Activated CD4-positive, alpha-beta T cell treated with anti-CD3 and anti-CD28 coated beads, Interleukin-2, amount 10 ng/mL, durations not matched to agents 7 days and 5 days (primary cell): ENCODE results near the gene NTSR2. TPM values are rescaled to one million over a fixed set of nuclear protein-coding genes. Genes with fewer than 3 reads are reported as not detected.

ENCODE experiments used
- CTCF ChIA-PET: fragments of 350-600 bp; sonication (Branson Sonifier 250); formaldehyde crosslinking; loops from one replicate; lab custom pipeline; 2021; ENCODE audit warnings: antibody characterized with exemption; lab: Charles Lee
- POLR2A ChIA-PET: fragments of 350-600 bp; sonication (Branson Sonifier 250); formaldehyde crosslinking; loops from one replicate; lab custom pipeline; 2021; ENCODE audit warnings: antibody characterized with exemption; lab: Charles Lee
- DNase-seq: peaks from one replicate; pipeline ENCODE4 v3.0.0-alpha.2; 2020
- H3K27ac Mint-ChIP-seq: one replicate; pipeline ENCODE4 v1.8.0; 2021; ENCODE audit warnings: mild to moderate bottlenecking, moderate library complexity, mixed read lengths
- H3K27me3 Mint-ChIP-seq: one replicate; pipeline ENCODE4 v1.8.0; 2021; ENCODE audit warnings: mixed read lengths
- H3K36me3 Mint-ChIP-seq: one replicate; pipeline ENCODE4 v1.8.0; 2021; ENCODE audit warnings: low read depth, mixed read lengths
- H3K4me1 Mint-ChIP-seq: one replicate; pipeline ENCODE4 v1.8.0; 2021; ENCODE audit warnings: mixed read lengths
- H3K4me3 Mint-ChIP-seq: one replicate; pipeline ENCODE4 v1.8.0; 2021; ENCODE audit warnings: mild to moderate bottlenecking, moderate library complexity, mixed read lengths
- H3K9me3 Mint-ChIP-seq: one replicate; pipeline ENCODE4 v1.8.0; 2021; ENCODE audit warnings: mixed read lengths
- total RNA-seq, 2 experiments: library from RNA; stranded (reverse); gene quantifications; one replicate each; pipeline ENCODE4 v1.2.3, GENCODE V29; 2021

NTSR2 gene
- total RNA-seq, 2 experiments from 2014 or later: not detected

- Mint-ChIP-seq H3K27me3 (no peaks in the 10 kb centered on the region), H3K36me3 (no peaks in the 10 kb centered on the region), H3K4me3 (no peak overlapping the region), H3K4me1 (no peaks in the 10 kb centered on the region), H3K9me3 (no peaks in the 10 kb centered on the region), H3K27ac (no peak overlapping the region)
- DNase-seq: no peak
- ChIA-PET CTCF (no interaction called here), POLR2A (no interaction called here)
Observed at GRCh38 chr2:11621410-11621809, 48.6 kb downstream of the NTSR2 start.

DNA sequence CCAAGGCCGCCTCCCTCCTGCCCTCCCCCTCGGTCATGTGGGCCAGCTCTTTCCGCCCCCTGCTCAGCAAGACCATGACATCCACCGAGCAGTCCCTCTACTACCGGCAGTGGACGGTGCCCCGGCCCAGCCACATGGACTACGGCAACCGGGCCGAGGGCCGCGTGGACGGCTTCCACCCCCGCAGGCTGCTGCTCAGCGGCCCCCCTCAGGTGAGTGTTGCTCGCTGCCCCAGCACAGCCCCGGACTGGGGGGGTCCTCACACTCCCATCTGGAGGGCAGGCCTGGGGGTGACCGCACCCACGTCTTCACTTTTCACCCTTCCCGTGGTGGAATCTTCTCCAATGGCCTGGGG, 51.3 kb downstream of the NTSR2 start:
- H3K9me3 Mint-ChIP-seq: no peaks in the 10 kb centered on the region
- no peak overlapping the region for H3K27ac Mint-ChIP-seq
- no peak overlapping the region for H3K4me3 Mint-ChIP-seq
- DNase-seq: no peak
- no peaks in the 10 kb centered on the region for H3K4me1 Mint-ChIP-seq
- POLR2A ChIA-PET: no interaction called here
- CTCF ChIA-PET: no interaction called here
- H3K27me3 Mint-ChIP-seq: no peaks in the 10 kb centered on the region
- H3K36me3 Mint-ChIP-seq: no peaks in the 10 kb centered on the region

GRCh38 chr2:11617984-11618707, 51.8 kb downstream of the NTSR2 start:
- no peaks in the 10 kb centered on the region for H3K27me3 Mint-ChIP-seq
- no peak for DNase-seq
- H3K36me3 Mint-ChIP-seq: no peaks in the 10 kb centered on the region
- ChIA-PET POLR2A (no interaction called here), CTCF (no interaction called here)
- H3K4me3 Mint-ChIP-seq: no peak overlapping the region
- no peak overlapping the region for H3K27ac Mint-ChIP-seq
- no peaks in the 10 kb centered on the region for H3K4me1 Mint-ChIP-seq
- H3K9me3 Mint-ChIP-seq: no peaks in the 10 kb centered on the region

- Mint-ChIP-seq H3K4me1 (no peaks in the 10 kb centered on the region), H3K4me3 (no peak overlapping the region), H3K9me3 (no peaks in the 10 kb centered on the region), H3K36me3 (no peaks in the 10 kb centered on the region), H3K27me3 (no peaks in the 10 kb centered on the region), H3K27ac (no peak overlapping the region)
- ChIA-PET CTCF (no interaction called here), POLR2A (no interaction called here)
- DNase-seq: no peak
Observed at GRCh38 chr2:11617527-11617926, 52.5 kb downstream of the NTSR2 start.

DNA sequence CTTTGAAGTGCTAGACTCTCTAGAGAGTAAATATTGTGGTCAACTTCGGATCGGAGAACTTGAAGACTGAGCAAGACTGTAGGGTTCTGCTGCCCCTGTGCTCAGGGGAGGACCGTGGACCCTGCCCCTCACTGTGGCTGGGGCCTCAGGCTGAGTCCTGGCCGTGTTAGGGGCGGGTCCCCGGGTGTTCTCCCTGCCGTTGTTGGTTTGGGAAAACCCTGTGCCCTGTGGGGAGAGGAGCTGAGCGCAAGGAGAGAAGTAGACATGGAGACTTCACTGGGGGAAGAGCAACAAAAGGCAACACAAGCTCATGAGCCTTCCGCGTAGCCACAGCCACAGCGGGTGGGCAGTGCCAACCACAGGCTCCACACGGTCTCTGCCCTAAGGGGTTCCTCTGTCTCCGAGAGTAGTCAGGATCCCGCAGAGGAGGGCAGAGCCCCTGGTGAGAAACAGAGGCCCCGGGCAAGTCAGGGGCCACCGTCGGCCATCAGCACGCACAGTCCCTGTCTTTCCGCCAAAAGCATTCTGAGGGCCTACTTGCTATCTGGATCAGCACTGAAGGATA, 53.1 kb downstream of the NTSR2 start:
- Mint-ChIP-seq H3K27ac (no peak overlapping the region), H3K4me3 (no peak overlapping the region), H3K36me3 (no peaks in the 10 kb centered on the region), H3K4me1 (no peaks in the 10 kb centered on the region), H3K27me3 (no peaks in the 10 kb centered on the region), H3K9me3 (no peaks in the 10 kb centered on the region)
- ChIA-PET POLR2A (no interaction called here), CTCF (no interaction called here)
- no peak for DNase-seq

DNA sequence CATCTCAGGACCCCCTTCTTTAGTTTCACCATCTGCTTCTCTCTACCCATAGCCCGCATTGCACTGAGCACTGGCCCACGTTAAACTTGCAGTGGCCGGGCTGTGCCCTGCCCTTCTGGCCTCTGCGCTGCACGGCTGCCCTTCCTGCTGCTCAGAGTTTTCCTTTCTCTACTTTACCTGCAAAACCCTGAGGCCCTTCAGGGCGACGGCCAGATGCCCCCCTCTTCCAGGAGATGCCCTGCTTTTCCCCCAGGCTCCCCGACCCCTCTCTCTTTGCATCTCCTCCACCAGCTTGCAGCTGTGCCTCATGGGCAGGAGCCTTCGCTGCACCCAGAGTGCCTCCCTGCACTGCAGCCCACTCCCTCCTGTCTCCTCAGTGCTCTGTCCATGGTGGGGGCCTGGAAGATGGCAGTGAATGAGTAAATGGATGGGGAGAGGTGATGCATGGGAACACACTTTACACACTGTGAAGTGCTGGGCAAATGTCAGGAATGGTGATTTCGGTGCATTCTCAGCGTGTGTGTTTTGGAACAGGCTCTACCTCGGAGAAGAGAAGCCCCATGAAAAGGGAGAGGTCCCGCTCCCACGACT, 53.8 kb downstream of the NTSR2 start:
- no peak overlapping the region for H3K27ac Mint-ChIP-seq
- no peaks in the 10 kb centered on the region for H3K4me1 Mint-ChIP-seq
- ChIA-PET CTCF (no interaction called here), POLR2A (no interaction called here)
- H3K9me3 Mint-ChIP-seq: no peaks in the 10 kb centered on the region
- no peaks in the 10 kb centered on the region for H3K36me3 Mint-ChIP-seq
- DNase-seq: no peak
- no peak overlapping the region for H3K4me3 Mint-ChIP-seq
- H3K27me3 Mint-ChIP-seq: no peaks in the 10 kb centered on the region

DNA sequence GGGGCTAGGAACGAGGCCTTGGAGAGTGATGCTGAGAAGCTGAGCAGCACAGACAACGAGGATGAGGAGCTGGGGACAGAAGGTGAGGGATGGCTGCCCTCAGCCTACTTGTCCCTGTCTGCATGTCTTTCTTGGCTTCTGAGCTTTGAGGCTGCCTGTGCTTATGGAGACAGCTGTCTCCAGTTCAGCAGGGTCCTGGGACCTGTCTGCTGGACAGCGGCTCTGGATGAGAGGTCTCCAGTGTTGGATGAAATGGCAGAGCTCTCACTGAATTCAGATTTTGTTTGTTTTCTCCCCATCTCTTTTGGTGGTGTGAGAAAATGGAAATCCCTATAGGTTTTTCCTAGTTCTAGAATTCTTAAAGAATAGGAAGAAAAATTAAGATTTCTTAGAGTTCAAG, 54.8 kb downstream of the NTSR2 start:
- ChIA-PET CTCF (interaction anchor here (0.5 kb wide), 1 partner anchor 504 kb away, joined by 4 read pairs; no protein-coding TSS in a partner anchor), POLR2A (no interaction called here)
- no peaks in the 10 kb centered on the region for H3K4me1 Mint-ChIP-seq
- no peak overlapping the region for H3K4me3 Mint-ChIP-seq
- H3K36me3 Mint-ChIP-seq: no peaks in the 10 kb centered on the region
- no peak overlapping the region for H3K27ac Mint-ChIP-seq
- H3K9me3 Mint-ChIP-seq: no peaks in the 10 kb centered on the region
- DNase-seq: no peak
- no peaks in the 10 kb centered on the region for H3K27me3 Mint-ChIP-seq

DNA sequence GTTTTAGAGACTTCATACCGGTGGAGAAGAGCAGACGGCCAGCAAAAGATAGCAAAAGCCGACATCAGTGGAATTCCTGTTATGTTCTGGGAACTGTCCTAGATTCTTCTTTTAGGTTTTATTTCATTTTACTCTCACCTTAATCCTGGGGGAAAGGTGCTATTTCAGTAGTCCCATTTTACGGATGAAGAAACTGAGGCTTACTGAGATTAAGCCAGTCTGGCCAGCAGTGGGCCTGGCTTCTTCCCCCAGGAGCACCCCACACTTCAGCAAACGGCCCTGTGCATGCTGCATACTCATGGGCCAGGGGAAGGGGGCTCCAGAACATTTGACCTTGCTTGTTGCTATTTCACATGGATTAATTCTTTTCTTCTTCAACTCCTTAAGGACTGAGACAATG, 56.7 kb downstream of the NTSR2 start:
- Mint-ChIP-seq H3K4me1 (no peaks in the 10 kb centered on the region), H3K27ac (no peak overlapping the region), H3K9me3 (no peaks in the 10 kb centered on the region), H3K36me3 (no peaks in the 10 kb centered on the region), H3K4me3 (no peak overlapping the region), H3K27me3 (no peaks in the 10 kb centered on the region)
- DNase-seq: no peak
- ChIA-PET POLR2A (no interaction called here), CTCF (no interaction called here)

DNA sequence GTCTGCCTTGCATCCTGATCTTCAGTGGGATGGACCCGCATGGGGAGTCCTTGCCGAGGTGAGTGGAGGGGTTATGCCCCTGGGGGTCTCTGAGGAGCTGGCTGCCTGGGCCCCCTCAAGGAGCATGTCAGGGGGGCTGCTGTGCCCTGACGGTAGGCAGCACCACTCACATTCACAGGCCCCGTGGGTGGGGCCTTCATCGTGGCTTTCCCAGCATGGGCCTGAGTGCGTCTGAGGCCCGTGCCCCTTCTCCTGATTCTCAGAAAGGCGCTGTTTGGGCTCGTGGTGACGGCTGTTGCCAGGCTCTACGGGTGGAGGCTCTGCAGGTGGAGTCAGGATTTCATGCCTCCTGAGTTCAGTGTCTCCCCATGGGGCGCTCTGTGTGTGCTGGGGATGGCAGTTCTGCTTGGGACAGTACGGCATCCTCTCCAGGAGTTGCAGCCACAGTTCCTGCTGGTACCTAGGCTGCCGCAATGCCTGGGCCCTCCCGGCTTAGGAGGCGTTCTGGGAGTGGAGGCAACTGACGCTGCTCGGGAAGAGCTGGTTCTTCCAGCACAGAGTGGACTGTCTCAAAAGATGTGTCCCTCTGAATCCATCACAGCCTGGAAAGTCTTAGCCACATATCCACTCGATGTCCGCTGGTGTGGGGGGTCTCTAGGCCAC, 57.3 kb downstream of the NTSR2 start:
- ChIA-PET CTCF (no interaction called here), POLR2A (no interaction called here)
- H3K9me3 Mint-ChIP-seq: no peaks in the 10 kb centered on the region
- no peaks in the 10 kb centered on the region for H3K4me1 Mint-ChIP-seq
- H3K4me3 Mint-ChIP-seq: no peak overlapping the region
- H3K27ac Mint-ChIP-seq: no peak overlapping the region
- no peaks in the 10 kb centered on the region for H3K27me3 Mint-ChIP-seq
- no peaks in the 10 kb centered on the region for H3K36me3 Mint-ChIP-seq
- no peak for DNase-seq

- Mint-ChIP-seq H3K27me3 (no peaks in the 10 kb centered on the region), H3K27ac (no peak overlapping the region), H3K4me3 (no peak overlapping the region), H3K36me3 (no peaks in the 10 kb centered on the region), H3K9me3 (no peaks in the 10 kb centered on the region), H3K4me1 (no peaks in the 10 kb centered on the region)
- POLR2A ChIA-PET: no interaction called here
- DNase-seq: no peak
- CTCF ChIA-PET: interaction anchor here (0.9 to 1.5 kb wide), 2 partner anchors 28 to 176 kb away, joined by 3 to 5 read pairs; no protein-coding TSS in a partner anchor
Observed at GRCh38 chr2:11611251-11611650, 58.7 kb downstream of the NTSR2 start.

DNA sequence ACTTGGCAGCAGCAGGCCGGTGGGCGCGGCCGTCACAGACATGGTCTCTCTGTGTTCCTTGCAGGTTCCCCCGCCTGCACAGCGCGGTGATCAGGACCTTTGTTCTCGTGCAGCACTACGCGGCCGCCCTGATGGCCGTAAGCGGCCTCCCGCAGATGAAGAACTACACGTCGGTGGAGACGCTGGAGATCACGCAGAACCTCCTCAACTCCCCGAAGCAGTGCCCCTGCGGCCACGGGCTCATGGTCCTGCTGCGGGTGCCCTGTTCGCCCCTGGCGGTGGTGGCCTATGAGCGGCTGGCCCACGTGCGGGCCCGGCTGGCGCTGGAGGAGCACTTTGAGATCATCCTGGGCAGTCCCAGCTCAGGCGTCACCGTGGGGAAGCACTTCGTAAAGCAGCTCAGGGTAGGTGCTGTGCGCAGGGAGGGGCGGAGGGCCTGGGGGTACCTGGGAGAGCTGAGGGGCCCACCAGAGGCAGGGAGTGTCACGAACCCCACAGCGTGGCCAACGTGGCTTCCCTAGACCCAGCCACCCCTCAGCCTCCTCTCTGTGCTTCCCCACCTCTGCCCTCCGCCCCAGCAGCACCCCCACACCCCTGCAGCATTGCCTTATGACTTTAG, 59.3 kb downstream of the NTSR2 start:
- no peak overlapping the region for H3K27ac Mint-ChIP-seq
- H3K36me3 Mint-ChIP-seq: no peaks in the 10 kb centered on the region
- no peak for DNase-seq
- H3K4me3 Mint-ChIP-seq: no peak overlapping the region
- POLR2A ChIA-PET: no interaction called here
- no peaks in the 10 kb centered on the region for H3K4me1 Mint-ChIP-seq
- no peaks in the 10 kb centered on the region for H3K27me3 Mint-ChIP-seq
- CTCF ChIA-PET: interaction anchor here (0.9 to 1.5 kb wide), 2 partner anchors 27 to 176 kb away, joined by 3 to 5 read pairs; no protein-coding TSS in a partner anchor
- H3K9me3 Mint-ChIP-seq: no peaks in the 10 kb centered on the region
